ENCODE measurements around the gene CCDC71L. TPM values are rescaled to one million over a fixed set of nuclear protein-coding genes. Genes with fewer than 3 reads are reported as not detected.
"Not testable (repeated sequence)": the region's sequence is repeated elsewhere in the genome, so short reads cannot be mapped to it uniquely, and the experiment has no call there.

Gene CCDC71L
- total and polyA plus RNA-seq, 2 donors (not counting 1 experiment from before 2014, with no cell fraction given) = 11.7 to 29.5 TPM

DNA sequence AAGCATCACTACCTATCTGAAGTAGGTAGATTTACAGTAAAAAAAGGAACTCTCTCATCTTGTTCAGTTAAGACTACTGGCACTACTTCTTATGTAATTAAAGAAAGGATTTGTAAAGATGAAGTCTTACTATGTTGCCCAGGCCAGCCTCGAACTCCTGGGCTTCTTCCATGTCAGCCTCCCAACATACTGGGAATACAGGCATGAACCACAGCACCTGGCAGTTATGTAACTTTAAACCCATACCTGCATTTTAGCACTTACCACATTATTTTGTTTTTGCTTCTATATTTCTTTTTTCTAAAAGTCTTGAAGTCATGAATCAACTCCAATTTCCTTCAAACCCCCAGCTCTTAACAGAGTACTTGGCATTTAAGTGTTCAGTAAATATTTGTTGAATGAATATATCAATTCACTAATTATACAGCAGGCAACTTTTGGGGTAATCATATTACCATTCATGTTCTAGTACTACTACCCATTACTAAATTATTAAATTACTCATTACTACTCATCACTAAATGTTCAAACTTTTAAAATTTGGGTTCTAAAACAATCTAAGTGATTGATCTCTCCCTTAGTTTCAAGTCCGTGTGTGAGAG, 31.6 kb upstream of the CCDC71L start:
- CTCF ChIA-PET = interaction anchor here (1.3 kb wide), 1 partner anchor 44 kb away, joined by 6 read pairs; no protein-coding TSS in a partner anchor
- no peak overlapping the region for H3K27ac Mint-ChIP-seq
- no peaks in the 10 kb centered on the region for H3K27me3 Mint-ChIP-seq
- Histone ChIP-seq H2AFZ (ENCODE audit: insufficient read depth, low read depth, low read length, poor library complexity, severe bottlenecking) (no peak overlapping the region), H3K36me3 (replicated peaks in 1 of 2; ENCODE audit: control extremely low read depth in 1 of 2, control insufficient read depth in 1 of 2, extremely low read depth in 1 of 2, insufficient read depth in 2 of 2, low read length in 1 of 2) (no peaks in the 10 kb centered on the region), H3K4me1 (ENCODE audit: control insufficient read depth in 2 of 2, insufficient read depth in 2 of 2, low read length in 2 of 2) (no peaks in the 10 kb centered on the region), H4K20me1 (ENCODE audit: control insufficient read depth, insufficient read depth, low read length, poor library complexity, severe bottlenecking) (no peaks in the 10 kb centered on the region), H3K4me2 (replicated peaks; ENCODE audit: low read depth, low read length, poor library complexity, severe bottlenecking) (no peak overlapping the region), H3K27me3 (replicated peaks in 1 of 4; ENCODE audit: control extremely low read depth in 1 of 4, control insufficient read depth in 3 of 4, insufficient read depth in 4 of 4, low read length in 3 of 4) (no peaks in the 10 kb centered on the region), H3K9me3 (ENCODE audit: control extremely low read depth in 1 of 3, control insufficient read depth in 2 of 3, insufficient read depth in 1 of 3, low read length in 2 of 3) (peaks cover 0 to 5% (median 0%) of the 10 kb centered on the region in 3 donors), H3K79me2 (ENCODE audit: control insufficient read depth, insufficient read depth, low read length) (no peaks in the 10 kb centered on the region), H3K9ac (ENCODE audit: low read length) (no peak overlapping the region), H3K27ac (ENCODE audit: low read length in 2 of 2) (no peak overlapping the region), H3K4me3 (ENCODE audit: control extremely low read depth in 1 of 5, extremely low read depth in 1 of 5, insufficient read depth in 1 of 5, low read depth in 2 of 5, low read length in 4 of 5) (no peak overlapping the region)
- TF ChIP-seq, protein P1, sequence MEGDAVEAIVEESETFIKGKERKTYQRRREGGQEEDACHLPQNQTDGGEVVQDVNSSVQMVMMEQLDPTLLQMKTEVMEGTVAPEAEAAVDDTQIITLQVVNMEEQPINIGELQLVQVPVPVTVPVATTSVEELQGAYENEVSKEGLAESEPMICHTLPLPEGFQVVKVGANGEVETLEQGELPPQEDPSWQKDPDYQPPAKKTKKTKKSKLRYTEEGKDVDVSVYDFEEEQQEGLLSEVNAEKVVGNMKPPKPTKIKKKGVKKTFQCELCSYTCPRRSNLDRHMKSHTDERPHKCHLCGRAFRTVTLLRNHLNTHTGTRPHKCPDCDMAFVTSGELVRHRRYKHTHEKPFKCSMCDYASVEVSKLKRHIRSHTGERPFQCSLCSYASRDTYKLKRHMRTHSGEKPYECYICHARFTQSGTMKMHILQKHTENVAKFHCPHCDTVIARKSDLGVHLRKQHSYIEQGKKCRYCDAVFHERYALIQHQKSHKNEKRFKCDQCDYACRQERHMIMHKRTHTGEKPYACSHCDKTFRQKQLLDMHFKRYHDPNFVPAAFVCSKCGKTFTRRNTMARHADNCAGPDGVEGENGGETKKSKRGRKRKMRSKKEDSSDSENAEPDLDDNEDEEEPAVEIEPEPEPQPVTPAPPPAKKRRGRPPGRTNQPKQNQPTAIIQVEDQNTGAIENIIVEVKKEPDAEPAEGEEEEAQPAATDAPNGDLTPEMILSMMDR (IDR thresholded peaks at IDR 0.05) = no peak
- TF ChIP-seq EZH2 (IDR thresholded peaks at IDR 0.05; ENCODE audit: borderline replicate concordance, insufficient read depth, low read depth, low read length, poor library complexity, severe bottlenecking) = no peak
- POLR2A ChIA-PET = no interaction called here
- H3K4me1 Mint-ChIP-seq = no peaks in the 10 kb centered on the region
- no peak overlapping the region for H3K4me3 Mint-ChIP-seq
- intact Hi-C loops (cut with micrococcal nuclease) = no loop called here
- WGBS (ENCODE audit: insufficient coverage) = no CpG with 5 or more reads among the region's 2 CpGs
- no peaks in the 10 kb centered on the region for H3K9me3 Mint-ChIP-seq (ENCODE audit: insufficient read depth)
- ATAC-seq (ENCODE audit: low read depth) (no peak), DNase-seq (no peak)

DNA sequence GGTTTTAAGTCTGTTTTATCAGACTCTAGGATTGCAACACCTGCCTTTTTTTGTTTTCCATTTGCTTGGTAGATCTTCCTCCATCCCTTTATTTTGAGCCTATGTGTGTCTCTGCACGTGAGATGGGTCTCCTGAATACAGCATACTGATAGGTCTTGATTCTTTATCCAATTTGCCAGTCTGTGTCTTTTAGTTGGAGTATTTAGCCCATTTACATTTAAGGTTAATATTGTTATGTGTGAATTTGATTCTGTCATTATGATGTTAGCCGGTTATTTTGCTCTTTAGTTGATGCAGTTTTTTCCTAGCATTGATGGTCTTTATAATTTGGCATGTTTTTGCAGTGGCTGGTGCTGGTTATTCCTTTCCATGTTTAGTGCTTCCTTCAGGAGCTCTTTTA, 27.2 kb upstream of the CCDC71L start:
- H3K4me2 ChIP-seq (replicated peaks; ENCODE audit: low read depth, low read length, poor library complexity, severe bottlenecking); H3K27me3 ChIP-seq (replicated peaks in 1 of 4; ENCODE audit: control extremely low read depth in 1 of 4, control insufficient read depth in 3 of 4, insufficient read depth in 4 of 4, low read length in 3 of 4); H3K79me2 ChIP-seq (ENCODE audit: control insufficient read depth, insufficient read depth, low read length); POLR2A ChIA-PET; H3K4me1 ChIP-seq (ENCODE audit: control insufficient read depth in 2 of 2, insufficient read depth in 2 of 2, low read length in 2 of 2); H3K4me3 ChIP-seq (ENCODE audit: control extremely low read depth in 1 of 5, extremely low read depth in 1 of 5, insufficient read depth in 1 of 5, low read depth in 2 of 5, low read length in 4 of 5); H3K27ac Mint-ChIP-seq; H2AFZ ChIP-seq (ENCODE audit: insufficient read depth, low read depth, low read length, poor library complexity, severe bottlenecking); H3K9me3 ChIP-seq (ENCODE audit: control extremely low read depth in 1 of 3, control insufficient read depth in 2 of 3, insufficient read depth in 1 of 3, low read length in 2 of 3); H3K36me3 ChIP-seq (replicated peaks in 1 of 2; ENCODE audit: control extremely low read depth in 1 of 2, control insufficient read depth in 1 of 2, extremely low read depth in 1 of 2, insufficient read depth in 2 of 2, low read length in 1 of 2); H3K9me3 Mint-ChIP-seq (ENCODE audit: insufficient read depth); intact Hi-C loops (cut with micrococcal nuclease); H3K27me3 Mint-ChIP-seq; H3K27ac ChIP-seq (ENCODE audit: low read length in 2 of 2); H3K9ac ChIP-seq (ENCODE audit: low read length); CTCF ChIA-PET; H4K20me1 ChIP-seq (ENCODE audit: control insufficient read depth, insufficient read depth, low read length, poor library complexity, severe bottlenecking); ATAC-seq (ENCODE audit: low read depth); H3K4me3 Mint-ChIP-seq; DNase-seq; H3K4me1 Mint-ChIP-seq: not testable (repeated sequence)
- WGBS (ENCODE audit: insufficient coverage) = no CpG with 5 or more reads among the region's 2 CpGs
